ENCODE measurements around the gene EIF3D. TPM values are rescaled to one million over a fixed set of nuclear protein-coding genes. Genes with fewer than 3 reads are reported as not detected.

The EIF3D gene
- total and polyA plus RNA-seq, 2 of the 13 experiments (the other 11 are each of a cell fraction or from before 2014, with no cell fraction given), result 118 to 274 TPM

DNA sequence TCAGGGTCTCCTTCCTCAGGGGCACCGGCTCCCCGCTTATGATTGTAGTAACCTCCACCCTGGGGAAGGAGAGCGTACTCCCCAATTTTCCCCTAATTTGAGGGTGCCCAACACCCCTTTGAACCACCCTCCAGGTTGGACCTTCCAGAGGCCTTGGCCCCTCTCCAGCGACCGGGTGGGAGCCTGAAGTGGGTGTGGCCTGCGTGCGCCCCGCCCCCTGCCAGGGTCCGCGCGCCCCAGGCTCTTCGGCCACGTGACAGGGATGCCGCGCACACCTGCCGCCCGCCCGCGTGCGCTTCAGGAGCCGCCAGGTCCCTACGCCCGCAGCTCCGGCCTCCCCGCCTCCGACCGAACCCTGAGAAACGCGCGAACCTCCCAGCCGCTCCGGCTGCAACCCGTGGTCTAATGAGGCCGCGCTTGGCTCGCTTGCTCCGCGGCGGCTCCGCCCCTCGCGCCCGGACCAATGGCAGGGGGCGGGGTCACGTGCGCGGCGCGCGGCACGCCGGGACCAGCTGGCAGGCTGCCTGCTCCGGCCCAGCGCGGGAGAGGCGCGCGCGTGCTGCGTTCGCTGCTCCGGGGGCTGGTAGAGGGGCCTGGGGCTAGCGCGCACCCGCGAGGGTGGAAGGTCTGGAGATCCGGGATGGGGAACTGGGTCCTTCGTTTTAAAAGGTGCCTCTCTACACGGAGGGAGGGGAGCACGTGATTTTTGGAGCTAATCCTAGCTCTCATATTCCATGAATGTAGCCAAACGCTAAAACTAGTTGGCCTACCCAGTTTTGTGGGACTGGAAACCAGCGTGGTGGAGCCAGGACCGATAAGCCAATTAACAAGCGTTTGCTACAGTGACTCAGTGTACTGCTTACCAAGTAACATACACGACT, 22.1 kb downstream of the EIF3D start, which contains the start of gene FOXRED2 (continued):
- TF ChIP-seq, protein P1, sequence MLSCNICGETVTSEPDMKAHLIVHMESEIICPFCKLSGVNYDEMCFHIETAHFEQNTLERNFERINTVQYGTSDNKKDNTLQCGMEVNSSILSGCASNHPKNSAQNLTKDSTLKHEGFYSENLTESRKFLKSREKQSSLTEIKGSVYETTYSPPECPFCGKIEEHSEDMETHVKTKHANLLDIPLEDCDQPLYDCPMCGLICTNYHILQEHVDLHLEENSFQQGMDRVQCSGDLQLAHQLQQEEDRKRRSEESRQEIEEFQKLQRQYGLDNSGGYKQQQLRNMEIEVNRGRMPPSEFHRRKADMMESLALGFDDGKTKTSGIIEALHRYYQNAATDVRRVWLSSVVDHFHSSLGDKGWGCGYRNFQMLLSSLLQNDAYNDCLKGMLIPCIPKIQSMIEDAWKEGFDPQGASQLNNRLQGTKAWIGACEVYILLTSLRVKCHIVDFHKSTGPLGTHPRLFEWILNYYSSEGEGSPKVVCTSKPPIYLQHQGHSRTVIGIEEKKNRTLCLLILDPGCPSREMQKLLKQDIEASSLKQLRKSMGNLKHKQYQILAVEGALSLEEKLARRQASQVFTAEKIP (CRISPR knock-in tag; IDR thresholded peaks at IDR 0.05; ENCODE audit: borderline replicate concordance), result no peak
- TF ChIP-seq, protein P2, sequence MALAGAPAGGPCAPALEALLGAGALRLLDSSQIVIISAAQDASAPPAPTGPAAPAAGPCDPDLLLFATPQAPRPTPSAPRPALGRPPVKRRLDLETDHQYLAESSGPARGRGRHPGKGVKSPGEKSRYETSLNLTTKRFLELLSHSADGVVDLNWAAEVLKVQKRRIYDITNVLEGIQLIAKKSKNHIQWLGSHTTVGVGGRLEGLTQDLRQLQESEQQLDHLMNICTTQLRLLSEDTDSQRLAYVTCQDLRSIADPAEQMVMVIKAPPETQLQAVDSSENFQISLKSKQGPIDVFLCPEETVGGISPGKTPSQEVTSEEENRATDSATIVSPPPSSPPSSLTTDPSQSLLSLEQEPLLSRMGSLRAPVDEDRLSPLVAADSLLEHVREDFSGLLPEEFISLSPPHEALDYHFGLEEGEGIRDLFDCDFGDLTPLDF (CRISPR knock-in tag; IDR thresholded peaks at IDR 0.05), result no peak; the same call in 1 of the 2 replicates
- TF ChIP-seq, protein P3, sequence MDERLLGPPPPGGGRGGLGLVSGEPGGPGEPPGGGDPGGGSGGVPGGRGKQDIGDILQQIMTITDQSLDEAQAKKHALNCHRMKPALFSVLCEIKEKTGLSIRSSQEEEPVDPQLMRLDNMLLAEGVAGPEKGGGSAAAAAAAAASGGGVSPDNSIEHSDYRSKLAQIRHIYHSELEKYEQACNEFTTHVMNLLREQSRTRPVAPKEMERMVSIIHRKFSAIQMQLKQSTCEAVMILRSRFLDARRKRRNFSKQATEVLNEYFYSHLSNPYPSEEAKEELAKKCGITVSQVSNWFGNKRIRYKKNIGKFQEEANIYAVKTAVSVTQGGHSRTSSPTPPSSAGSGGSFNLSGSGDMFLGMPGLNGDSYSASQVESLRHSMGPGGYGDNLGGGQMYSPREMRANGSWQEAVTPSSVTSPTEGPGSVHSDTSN (CRISPR knock-in tag; IDR thresholded peaks at IDR 0.05), result no peak
- TF ChIP-seq ARNT (IDR thresholded peaks at IDR 0.05), result no peak
- TF ChIP-seq RARG (CRISPR knock-in tag; IDR thresholded peaks at IDR 0.05; ENCODE audit: low read depth), result 0 out of 2 replicates have a peak, but pooled peaks have one; percentile 81
- peak; percentile 33; the same call in 1 of the 2 replicates for TF ChIP-seq NCOA2 (CRISPR knock-in tag; IDR thresholded peaks at IDR 0.05)
- no peak for TF ChIP-seq ZEB1 (IDR thresholded peaks at IDR 0.05; ENCODE audit: insufficient replicate concordance, low read depth)
- no peak for TF ChIP-seq SRSF4 (IDR thresholded peaks at IDR 0.05; ENCODE audit: low read depth, low read length, poor library complexity, severe bottlenecking)
- TF ChIP-seq, protein P4, sequence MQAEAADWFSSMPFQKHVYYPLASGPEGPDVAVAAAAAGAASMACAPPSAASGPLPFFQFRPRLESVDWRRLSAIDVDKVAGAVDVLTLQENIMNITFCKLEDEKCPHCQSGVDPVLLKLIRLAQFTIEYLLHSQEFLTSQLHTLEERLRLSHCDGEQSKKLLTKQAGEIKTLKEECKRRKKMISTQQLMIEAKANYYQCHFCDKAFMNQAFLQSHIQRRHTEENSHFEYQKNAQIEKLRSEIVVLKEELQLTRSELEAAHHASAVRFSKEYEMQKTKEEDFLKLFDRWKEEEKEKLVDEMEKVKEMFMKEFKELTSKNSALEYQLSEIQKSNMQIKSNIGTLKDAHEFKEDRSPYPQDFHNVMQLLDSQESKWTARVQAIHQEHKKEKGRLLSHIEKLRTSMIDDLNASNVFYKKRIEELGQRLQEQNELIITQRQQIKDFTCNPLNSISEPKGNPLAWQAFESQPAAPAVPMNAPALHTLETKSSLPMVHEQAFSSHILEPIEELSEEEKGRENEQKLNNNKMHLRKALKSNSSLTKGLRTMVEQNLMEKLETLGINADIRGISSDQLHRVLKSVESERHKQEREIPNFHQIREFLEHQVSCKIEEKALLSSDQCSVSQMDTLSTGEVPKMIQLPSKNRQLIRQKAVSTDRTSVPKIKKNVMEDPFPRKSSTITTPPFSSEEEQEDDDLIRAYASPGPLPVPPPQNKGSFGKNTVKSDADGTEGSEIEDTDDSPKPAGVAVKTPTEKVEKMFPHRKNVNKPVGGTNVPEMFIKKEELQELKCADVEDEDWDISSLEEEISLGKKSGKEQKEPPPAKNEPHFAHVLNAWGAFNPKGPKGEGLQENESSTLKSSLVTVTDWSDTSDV (CRISPR knock-in tag; IDR thresholded peaks at IDR 0.05), result peak; percentile 98; the same call in 1 of the 2 replicates
- peak; percentile 73; the same call in 1 of the 2 replicates for TF ChIP-seq HOXD1 (CRISPR knock-in tag; IDR thresholded peaks at IDR 0.05)
- peak; percentile 81 for TF ChIP-seq GFI1 (CRISPR knock-in tag; IDR thresholded peaks at IDR 0.05; ENCODE audit: borderline replicate concordance)
- peak; percentile 22; the same call in 1 of the 2 replicates for TF ChIP-seq THYN1 (CRISPR knock-in tag; IDR thresholded peaks at IDR 0.05; ENCODE audit: borderline replicate concordance, low read depth)
- TF ChIP-seq ZNF776 (CRISPR knock-in tag; IDR thresholded peaks at IDR 0.05), result peak; percentile 99
- TF ChIP-seq ZNF558 (CRISPR knock-in tag; IDR thresholded peaks at IDR 0.05; ENCODE audit: borderline replicate concordance), result peak; percentile 95; the same call in 1 of the 2 replicates
- TF ChIP-seq, protein P5, sequence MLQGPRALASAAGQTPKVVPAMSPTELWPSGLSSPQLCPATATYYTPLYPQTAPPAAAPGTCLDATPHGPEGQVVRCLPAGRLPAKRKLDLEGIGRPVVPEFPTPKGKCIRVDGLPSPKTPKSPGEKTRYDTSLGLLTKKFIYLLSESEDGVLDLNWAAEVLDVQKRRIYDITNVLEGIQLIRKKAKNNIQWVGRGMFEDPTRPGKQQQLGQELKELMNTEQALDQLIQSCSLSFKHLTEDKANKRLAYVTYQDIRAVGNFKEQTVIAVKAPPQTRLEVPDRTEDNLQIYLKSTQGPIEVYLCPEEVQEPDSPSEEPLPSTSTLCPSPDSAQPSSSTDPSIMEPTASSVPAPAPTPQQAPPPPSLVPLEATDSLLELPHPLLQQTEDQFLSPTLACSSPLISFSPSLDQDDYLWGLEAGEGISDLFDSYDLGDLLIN (CRISPR knock-in tag; IDR thresholded peaks at IDR 0.05; ENCODE audit: borderline replicate concordance), result no peak
- peak; percentile 78; the same call in 1 of the 2 replicates for TF ChIP-seq ZFP82 (CRISPR knock-in tag; IDR thresholded peaks at IDR 0.05; ENCODE audit: borderline replicate concordance)
